H1 (cell line): ENCODE data around the gene RPL41. TPM values are rescaled to one million over a fixed set of nuclear protein-coding genes. Genes with fewer than 3 reads are reported as not detected.
A peak's percentile ranks its signal among the peaks of the same experiment; 100 is the strongest.

Source experiments
- CTCF ChIA-PET: fragments of 300-600 bp; sonication (Branson Sonifier 250); formaldehyde crosslinking; loops from one replicate; lab custom pipeline; 2021; ENCODE audit not compliant: partially characterized antibody; lab: Charles Lee
- POLR2A ChIA-PET: fragments of 300-600 bp; sonication (Branson Sonifier 250); formaldehyde crosslinking; loops from one replicate; lab custom pipeline; 2021; ENCODE audit warnings: inconsistent platforms; ENCODE audit not compliant: partially characterized antibody; lab: Charles Lee
- DNase-seq, 2 experiments: peaks; one replicate each; pipeline versions ENCODE4 v3.0.0 to v3.0.0-alpha.2; 2010 to 2022; ENCODE audit warnings: low spot score in 2 of 2, low read depth in 1 of 2, mixed read lengths in 1 of 2
- FAIRE-seq: peaks from 2 replicates; lab custom pipeline; 2011; peaks lifted over from hg19 to GRCh38; lab: Jason Lieb, UNC
- H2AFZ ChIP-seq: 2 replicates; pipeline ENCODE4 v1.8.1; 2012; ENCODE audit warnings: low read length, inconsistent platforms
- H2AK5ac ChIP-seq: 2 replicates; pipeline ENCODE4 v1.6.1; 2013; ENCODE audit warnings: low read depth, low read length
- H2BK120ac ChIP-seq: replicated peaks from 2 replicates; pipeline ENCODE3; 2013; ENCODE audit warnings: low read depth, low read length, inconsistent platforms
- H2BK12ac ChIP-seq: 2 replicates; pipeline ENCODE4 v1.6.1; 2013; ENCODE audit warnings: low read depth, low read length
- H2BK15ac ChIP-seq: 2 replicates; pipeline ENCODE4 v1.6.1; 2013; ENCODE audit warnings: low read length
- H2BK20ac ChIP-seq: 2 replicates; pipeline ENCODE4 v1.6.1; 2013; ENCODE audit warnings: low read length
- H2BK5ac ChIP-seq: 2 replicates; pipeline ENCODE4 v1.6.1; 2013; ENCODE audit warnings: low read depth, low read length
- H3K14ac ChIP-seq: 2 replicates; pipeline ENCODE4 v1.6.1; 2013; ENCODE audit warnings: inconsistent platforms; ENCODE audit not compliant: insufficient read length
- H3K18ac ChIP-seq: 2 replicates; pipeline ENCODE4 v1.6.1; 2013; ENCODE audit warnings: low read length; ENCODE audit errors: extremely low read depth
- H3K23ac ChIP-seq: 2 replicates; pipeline ENCODE4 v1.6.1; 2013; ENCODE audit warnings: inconsistent platforms; ENCODE audit not compliant: insufficient read length
- H3K23me2 ChIP-seq: 2 replicates; pipeline ENCODE4 v1.6.1; 2013; ENCODE audit warnings: low read depth, low read length
- H3K27ac ChIP-seq: 2 replicates; pipeline ENCODE4 v1.6.1; 2011; ENCODE audit warnings: low read depth, low read length, inconsistent platforms
- H3K27me3 ChIP-seq, 4 experiments: replicated peaks in 1 of 4; 1 replicate in 1 of 4; 2 replicates in 3 of 4; pipeline versions ENCODE4 v1.6.1 to v1.8.1; 2011 to 2013; ENCODE audit warnings: low read length in 3 of 4, mild to moderate bottlenecking in 3 of 4, inconsistent platforms in 2 of 4, mixed read lengths in 2 of 4, moderate library complexity in 1 of 4; ENCODE audit not compliant: control insufficient read depth in 3 of 4, insufficient read depth in 3 of 4; ENCODE audit errors: extremely low read depth in 1 of 4
- H3K36me3 ChIP-seq, 4 experiments: 2 replicates each; pipeline versions ENCODE4 v1.6.1 to v1.8.1; 2011 to 2013; ENCODE audit warnings: mild to moderate bottlenecking in 4 of 4, low read length in 3 of 4, moderate library complexity in 2 of 4, control low read depth in 1 of 4, inconsistent platforms in 1 of 4; ENCODE audit not compliant: insufficient read depth in 4 of 4, control insufficient read depth in 2 of 4
- H3K4ac ChIP-seq: replicated peaks from 2 replicates; pipeline ENCODE3; 2013; ENCODE audit warnings: low read length, low read depth, mixed read lengths, inconsistent platforms; ENCODE audit not compliant: insufficient read length
- H3K4me1 ChIP-seq, 4 experiments: replicated peaks in 1 of 4; 1 replicate in 1 of 4; 2 replicates in 3 of 4; pipeline versions ENCODE4 v1.6.1 to v1.8.1; 2011 to 2013; ENCODE audit warnings: low read length in 3 of 4, inconsistent platforms in 2 of 4, mixed read lengths in 1 of 4; ENCODE audit not compliant: insufficient read depth in 4 of 4, control insufficient read depth in 3 of 4
- H3K4me2 ChIP-seq, 2 experiments: 2 replicates each; pipeline versions ENCODE4 v1.6.1 to v1.8.1; 2011 to 2013; ENCODE audit warnings: low read depth in 2 of 2, low read length in 2 of 2, control low read depth in 1 of 2, inconsistent platforms in 1 of 2, mild to moderate bottlenecking in 1 of 2; ENCODE audit not compliant: insufficient read depth in 1 of 2
- H3K4me3 ChIP-seq, 4 experiments: fragments of 200-600, 300-600 bp in 1 of 4; sonication (generic), shearing (Covaris generic), sonication (Bioruptor Twin) in 1 of 4; 2 replicates each; pipeline versions ENCODE4 v1.5.1 to v1.8.1; 2011 to 2016; ENCODE audit warnings: low read length in 4 of 4, low read depth in 3 of 4, control low read depth in 2 of 4, inconsistent platforms in 2 of 4, mild to moderate bottlenecking in 2 of 4, mixed read lengths in 1 of 4, moderate library complexity in 1 of 4; ENCODE audit not compliant: insufficient read depth in 2 of 4; ENCODE audit errors: extremely low read depth in 1 of 4
- H3K56ac ChIP-seq: replicated peaks from 2 replicates; pipeline ENCODE3; 2013; ENCODE audit warnings: low read depth, mild to moderate bottlenecking, mixed read lengths, low read length, inconsistent platforms; ENCODE audit not compliant: insufficient read length
- H3K79me1 ChIP-seq: 2 replicates; pipeline ENCODE4 v1.6.1; 2013; ENCODE audit warnings: low read depth, low read length, control low read depth
- H3K79me2 ChIP-seq, 2 experiments: 2 replicates each; pipeline versions ENCODE4 v1.6.1 to v1.8.1; 2012 to 2013; ENCODE audit warnings: low read length in 2 of 2, mild to moderate bottlenecking in 2 of 2, inconsistent platforms in 1 of 2; ENCODE audit not compliant: insufficient read depth in 2 of 2, control insufficient read depth in 1 of 2
- H3K9ac ChIP-seq, 4 experiments: replicated peaks in 1 of 4; 1 replicate in 1 of 4; 2 replicates in 3 of 4; pipeline versions ENCODE4 v1.6.1 to v1.8.1; 2011 to 2013; ENCODE audit warnings: low read depth in 3 of 4, low read length in 3 of 4, control low read depth in 2 of 4, mild to moderate bottlenecking in 2 of 4, moderate library complexity in 2 of 4, inconsistent platforms in 1 of 4; ENCODE audit errors: extremely low read depth in 1 of 4
- H3K9me3 ChIP-seq, 2 experiments: 2 replicates each; pipeline versions ENCODE4 v1.6.1 to v1.8.1; 2012 to 2013; ENCODE audit warnings: mild to moderate bottlenecking in 2 of 2, moderate library complexity in 2 of 2, control low read depth in 1 of 2, inconsistent platforms in 1 of 2, low read depth in 1 of 2, low read length in 1 of 2, mixed read lengths in 1 of 2; ENCODE audit not compliant: insufficient read depth in 2 of 2
- H4K20me1 ChIP-seq, 2 experiments: replicated peaks in 1 of 2; 2 replicates each; pipeline versions ENCODE3 to v1.8.1; 2011 to 2013; ENCODE audit warnings: inconsistent platforms in 2 of 2, low read length in 2 of 2, mild to moderate bottlenecking in 1 of 2; ENCODE audit not compliant: insufficient read depth in 2 of 2, control insufficient read depth in 1 of 2
- H4K5ac ChIP-seq: 2 replicates; pipeline ENCODE4 v1.6.1; 2013; ENCODE audit warnings: low read length, low read depth, mixed read lengths, inconsistent platforms; ENCODE audit not compliant: insufficient read length
- H4K8ac ChIP-seq: 2 replicates; pipeline ENCODE4 v1.8.0; 2013; ENCODE audit warnings: mild to moderate bottlenecking, moderate library complexity, low read length, inconsistent platforms; ENCODE audit not compliant: insufficient read depth; ENCODE audit errors: extremely low read depth
- H4K91ac ChIP-seq: replicated peaks from 2 replicates; pipeline ENCODE3; 2013; ENCODE audit warnings: low read length, mixed read lengths, inconsistent platforms; ENCODE audit not compliant: insufficient read length
- ASH2L ChIP-seq: fragments of 200-600, 300-600 bp; sonication (generic); IDR thresholded peaks from one replicate; pipeline ENCODE4 v1.7.1; 2017; ENCODE audit warnings: low read length
- CTCF ChIP-seq, 3 experiments: IDR thresholded peaks; 1 replicate in 2 of 3; 2 replicates in 1 of 3; pipeline versions ENCODE4 v1.5.1 to v1.6.1; 2011; ENCODE audit warnings: low read length in 3 of 3, mild to moderate bottlenecking in 3 of 3, inconsistent platforms in 2 of 3, low read depth in 1 of 3, moderate library complexity in 1 of 3; ENCODE audit not compliant: insufficient read depth in 1 of 3; ENCODE audit errors: control extremely low read depth in 1 of 3
- KDM4A ChIP-seq: IDR thresholded peaks from one replicate; pipeline ENCODE4 v1.7.1; 2012; ENCODE audit warnings: low read depth, mild to moderate bottlenecking, moderate library complexity, low read length, inconsistent platforms; ENCODE audit not compliant: severe bottlenecking
- MAX ChIP-seq: IDR thresholded peaks from 2 replicates; pipeline ENCODE4 v1.6.1; 2012; ENCODE audit warnings: inconsistent platforms
- PHF8 ChIP-seq: fragments of 200-600 bp; sonication (generic); conservative IDR thresholded peaks from 2 replicates; pipeline ENCODE4 v1.7.1; 2012; ENCODE audit warnings: low read depth, mild to moderate bottlenecking, inconsistent platforms, low read length, moderate library complexity
- POLR2A ChIP-seq, 2 experiments: IDR thresholded peaks; 1 replicate in 1 of 2; 2 replicates in 1 of 2; pipeline ENCODE4 v1.6.1; 2011; ENCODE audit warnings: low read depth in 2 of 2, low read length in 2 of 2, mild to moderate bottlenecking in 2 of 2; ENCODE audit errors: control extremely low read depth in 1 of 2
- SIN3A ChIP-seq, 2 experiments: IDR thresholded peaks in 1 of 2; conservative IDR thresholded peaks in 1 of 2; 2 replicates each; pipeline ENCODE4 v1.6.1; 2011 to 2012; ENCODE audit warnings: low read length in 2 of 2, improper control_type of control experiment in 1 of 2, low read depth in 1 of 2, mild to moderate bottlenecking in 1 of 2
- TEAD4 ChIP-seq: IDR thresholded peaks from 2 replicates; pipeline ENCODE4 v1.6.1; 2012; ENCODE audit warnings: low read depth, low read length, inconsistent platforms, mixed read lengths
- WGBS, 2 experiments: shearing (Covaris generic) in 1 of 2; methylation state at CpG; one replicate each; pipeline versions ENCODE4 v1.1.6 to v1.1.7; 2013 to 2015; ENCODE audit warnings: low lambda C conversion rate in 2 of 2, mixed read lengths in 2 of 2, inconsistent platforms in 1 of 2, low coverage in 1 of 2, missing lambda C conversion rate in 1 of 2; ENCODE audit not compliant: insufficient replicate concordance in 2 of 2, insufficient coverage in 1 of 2, insufficient read length in 1 of 2; ENCODE audit errors: extremely low coverage in 1 of 2, missing lambda C conversion rate in 1 of 2; 5-methylcytosine and 5-hydroxymethylcytosine counted together
- polyA plus RNA-seq, 7 experiments: library from polyadenylated mRNA; depleted of rRNA in 3 of 7; stranded (reverse) in 5 of 7; unstranded in 2 of 7; fragments of >200 nt in 5 of 7; fragments of 200-250 nt in 2 of 7; gene quantifications; 1 replicate in 5 of 7; 2 replicates in 1 of 7; 4 replicates in 1 of 7; pipeline versions ENCODE4 v1.2.1 to v1.2.3, GENCODE V29; 2011 to 2013; ENCODE audit warnings: missing spikeins in 2 of 7, mixed read lengths in 2 of 7
- total RNA-seq: library from RNA; stranded (reverse); fragmentation: NEBNext Ultra II Directional; extraction: Animal tissue kit (Norgen Biotek cat#: 25700); gene quantifications from 2 replicates; pipeline ENCODE4 v1.2.1, GENCODE V29; 2021

Gene RPL41
- total and polyA plus RNA-seq, 2 of the 8 experiments (the other 6 are each of a cell fraction or from before 2014, with no cell fraction given), result 4,440 to 16,488 TPM

DNA sequence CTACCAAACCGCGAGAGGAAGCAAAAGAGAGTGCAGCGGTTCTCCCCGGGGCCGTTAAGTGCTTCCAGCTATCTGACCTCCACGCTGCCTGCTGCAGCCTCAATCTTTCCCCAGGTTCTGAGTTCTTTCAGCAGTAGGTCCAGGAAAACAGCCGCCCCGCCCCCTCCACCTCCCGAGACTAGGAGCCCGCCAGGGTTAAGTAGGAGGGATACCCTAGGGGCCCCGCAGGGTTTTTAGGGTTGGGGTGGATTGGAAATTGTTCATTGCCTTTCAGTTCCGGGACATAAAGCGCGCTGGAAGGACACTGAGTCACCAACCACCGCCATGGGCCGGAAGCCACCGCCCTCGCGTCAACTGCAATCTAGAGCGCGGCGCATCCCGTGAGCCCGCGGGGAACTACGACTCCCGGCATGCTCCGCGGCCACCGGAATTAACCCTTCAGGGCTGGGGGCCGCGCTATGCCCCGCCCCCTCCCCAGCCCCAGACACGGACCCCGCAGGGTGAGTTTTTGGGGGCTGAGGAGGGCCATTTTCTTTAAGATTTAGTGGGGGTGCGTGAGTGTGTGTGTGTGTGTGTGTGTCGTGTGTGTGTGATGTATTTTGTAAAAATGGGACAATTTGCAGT lies 35.8 kb downstream of the RPL41 start, which contains the start of gene MYL6B:
Gene MYL6B, plus strand, starts transcription at position 456 of the 624 bp plus-strand sequence. CDS start 1,332 bp downstream, outside the sequence.
- WGBS, 2 experiments, result 1% methylated on average over 29 of the region's 37 CpGs; no CpG with 5 or more reads in 1 of the 2 experiments
- H3K27me3 ChIP-seq, result no peaks in the 10 kb centered on the region; a peak in 1 of 7 replicates
- ChIA-PET POLR2A (interaction anchor here (0.9 to 5.9 kb wide), 13 partner anchors 9 to 959 kb away, joined by 3 to 43 read pairs (median 8); partner anchors contain the start of genes ESYT1, PA2G4, RNF41 and RPL41), CTCF (interaction anchor here (0.9 to 3.9 kb wide), 8 partner anchors 10 to 54 kb away, joined by 3 to 22 read pairs (median 4); partner anchors contain the start of genes ESYT1 and ZC3H10)
- H4K8ac ChIP-seq, result peak within 1 kb of the TSS; percentile 77; the same call in 1 of the 2 replicates
- peak within 1 kb of the TSS; percentile 57 to 75 (median 67) for H3K9ac ChIP-seq
- peak within 1 kb of the TSS; percentile 66 to 84 (median 82) for H3K4me3 ChIP-seq
- H3K79me1 ChIP-seq, result 0 out of 2 replicates have a peak, but pooled peaks cover 2% of the 10 kb centered on the region
- H3K4ac ChIP-seq, result no peak within 1 kb of the TSS
- 0 out of 2 replicates have a peak within 1 kb of the TSS, but pooled peaks have one; percentile 46 for H2BK15ac ChIP-seq
- no peak within 1 kb of the TSS for H2BK20ac ChIP-seq
- 0 out of 2 replicates have a peak within 1 kb of the TSS, but pooled peaks have one; percentile 44 for H2BK5ac ChIP-seq
- H4K20me1 ChIP-seq, result no peaks in the 10 kb centered on the region
- H3K79me2 ChIP-seq, result peaks cover 0 to 6% of the 10 kb centered on the region in 2 experiments; a peak in 1 of 4 replicates
- no peaks in the 10 kb centered on the region for H3K9me3 ChIP-seq
- no peak within 1 kb of the TSS for H3K14ac ChIP-seq
- H3K36me3 ChIP-seq, result peaks cover 3 to 13% (median 4%) of the 10 kb centered on the region in 4 experiments; a peak in 6 of 8 replicates
- H2BK12ac ChIP-seq, result no peak within 1 kb of the TSS
- H3K4me1 ChIP-seq, result peaks cover 3 to 11% (median 8%) of the 10 kb centered on the region in 4 experiments; a peak in 6 of 7 replicates
- no peak within 1 kb of the TSS for H2BK120ac ChIP-seq
- FAIRE-seq, result peak; percentile 52
- peak within 1 kb of the TSS; percentile 69 for H4K91ac ChIP-seq
- H3K23me2 ChIP-seq, result peaks cover 6% of the 10 kb centered on the region
- peak within 1 kb of the TSS; percentile 67 to 70 for H3K4me2 ChIP-seq
- H2AK5ac ChIP-seq, result peak within 1 kb of the TSS; percentile 65; the same call in 1 of the 2 replicates
- no peak within 1 kb of the TSS for H3K23ac ChIP-seq
- H3K56ac ChIP-seq, result peak within 1 kb of the TSS; percentile 47
- DNase-seq, result peak; percentile 66 to 91
- H3K27ac ChIP-seq, result no peak within 1 kb of the TSS
- H3K18ac ChIP-seq, result peak within 1 kb of the TSS; percentile 81
- H2AFZ ChIP-seq, result 0 out of 2 replicates have a peak within 1 kb of the TSS, but pooled peaks have one; percentile 5
- peak within 1 kb of the TSS; percentile 53 for H4K5ac ChIP-seq
- peak in 1 of 2 experiments; percentile 88; a peak in 2 of 4 replicates for TF ChIP-seq SIN3A (conservative IDR thresholded peaks at IDR 0.05 in 1 of 2, IDR thresholded peaks at IDR 0.05 in 1 of 2; ENCODE audit: low read depth in 1 of 2, low read length in 2 of 2)
- peak; percentile 46 for TF ChIP-seq KDM4A
- peak; percentile 35 for TF ChIP-seq ASH2L
- TF ChIP-seq POLR2A (IDR thresholded peaks at IDR 0.05; ENCODE audit: control extremely low read depth in 1 of 2, low read depth in 2 of 2, low read length in 2 of 2), result peak; percentile 46 to 59; a peak in 2 of 3 replicates
- TF ChIP-seq PHF8, result peak; percentile 66
- no peak for TF ChIP-seq TEAD4
- TF ChIP-seq MAX, result no peak
- TF ChIP-seq CTCF (IDR thresholded peaks at IDR 0.05; ENCODE audit: control extremely low read depth in 1 of 3, insufficient read depth in 1 of 3, low read depth in 1 of 3, low read length in 3 of 3), result no peak
